DND-41 (cell line): ENCODE results near the gene MAGI1.
"Not testable (repeated sequence)": the region's sequence is repeated elsewhere in the genome, so short reads cannot be mapped to it uniquely, and the experiment has no call there.

ENCODE experiments used
- CTCF ChIP-seq: IDR thresholded peaks from 2 replicates; pipeline ENCODE4 v1.5.1; 2012; ENCODE audit warnings: borderline replicate concordance, low read length, moderate library complexity, mild to moderate bottlenecking; ENCODE audit not compliant: poor library complexity, severe bottlenecking; ENCODE audit errors: extremely low read depth
- EZH2 ChIP-seq: IDR thresholded peaks from 3 replicates; pipeline ENCODE4 v1.6.1; 2012; ENCODE audit warnings: borderline replicate concordance, low read depth, mild to moderate bottlenecking, moderate library complexity, low read length, inconsistent platforms; ENCODE audit not compliant: severe bottlenecking

GRCh38 chr3:65543391-65543790 lies 495.3 kb downstream of the MAGI1 start:
- TF ChIP-seq CTCF, EZH2: not testable (repeated sequence)
